Measurements from ENCODE around the gene CENPH. TPM values are rescaled to one million over a fixed set of nuclear protein-coding genes. Genes with fewer than 3 reads are reported as not detected.
"Not testable (repeated sequence)": the region's sequence is repeated elsewhere in the genome, so short reads cannot be mapped to it uniquely, and the experiment has no call there.

The CENPH gene
- 10 to 100 TPM; 10.3 to 20.3 (median 15.4) TPM for polyA plus RNA-seq (ENCODE audit: insufficient read length in 10 of 10)
- long read RNA-seq, donor 1, partial matches to known transcripts = 0 of 3 reads
- long read RNA-seq, donor 1, other reads (novel, unspliced or antisense) = 0 of 3 reads
- long read RNA-seq, donor 2, partial matches to known transcripts = 0 of 1 reads
- long read RNA-seq, donor 2, other reads (novel, unspliced or antisense) = 0 of 1 reads
- long read RNA-seq, donor 3 = 0 reads
- long read RNA-seq, donor 4, partial matches to known transcripts = 0 of 5 reads
- long read RNA-seq, donor 4, other reads (novel, unspliced or antisense) = 0 of 5 reads
- long read RNA-seq, donor 5, partial matches to known transcripts = 0 of 3 reads
- long read RNA-seq, donor 5, other reads (novel, unspliced or antisense) = 0 of 3 reads
- long read RNA-seq, donor 6, transcript CENPH-201 (9 exons, 1,389 nt) = major isoform, 6 of 6 reads
- long read RNA-seq, donor 6, partial matches to known transcripts = 0 of 6 reads
- long read RNA-seq, donor 6, other reads (novel, unspliced or antisense) = 0 of 6 reads
- long read RNA-seq, donor 7, partial matches to known transcripts = 0 of 2 reads
- long read RNA-seq, donor 7, other reads (novel, unspliced or antisense) = 0 of 2 reads
- long read RNA-seq, donor 8, partial matches to known transcripts = 0 of 1 reads
- long read RNA-seq, donor 8, other reads (novel, unspliced or antisense) = 0 of 1 reads
- long read RNA-seq, donor 9, partial matches to known transcripts = 0 of 1 reads
- long read RNA-seq, donor 9, other reads (novel, unspliced or antisense) = 0 of 1 reads

GRCh38 chr5:69189162-69190086, at the start of gene CENPH:
Gene CENPH (plus strand): TSS chr5:69189583. CDS start chr5:69189635, 52 bp downstream.
- DNase-seq = peak; percentile 93 to 97 (median 95)

- DNase-seq = not testable (repeated sequence)
Measured at GRCh38 chr5:69140239-69140638, 49.1 kb upstream of the CENPH start.

GRCh38 chr5:69140827-69141226, 48.6 kb upstream of the CENPH start:
- no peak for DNase-seq

GRCh38 chr5:69148576-69148975, 40.8 kb upstream of the CENPH start:
- DNase-seq = not testable (repeated sequence)

- DNase-seq = no peak
Measured at GRCh38 chr5:69148981-69149675, 40.3 kb upstream of the CENPH start.

GRCh38 chr5:69149676-69150010, 39.7 kb upstream of the CENPH start:
- DNase-seq = no peak

- no peak for DNase-seq
Measured at GRCh38 chr5:69152731-69153130, 36.7 kb upstream of the CENPH start.

GRCh38 chr5:69156456-69156855, 32.9 kb upstream of the CENPH start:
- no peak for DNase-seq

GRCh38 chr5:69158039-69158438, 31.3 kb upstream of the CENPH start:
- no peak for DNase-seq

GRCh38 chr5:69160651-69161050, 28.7 kb upstream of the CENPH start:
- no peak for DNase-seq

GRCh38 chr5:69166686-69167492, 22.5 kb upstream of the CENPH start, which contains the start of gene CCNB1:
Gene CCNB1 (plus strand): TSS chr5:69167150. CDS start chr5:69167263, 113 bp downstream.
- peak; percentile 97 to 99 (median 98) for DNase-seq

- DNase-seq = no peak
Measured at GRCh38 chr5:69167493-69167855, 21.9 kb upstream of the CENPH start.

GRCh38 chr5:69167929-69168328, 21.5 kb upstream of the CENPH start:
- DNase-seq = no peak

- DNase-seq = no peak
Measured at GRCh38 chr5:69170495-69170894, 18.9 kb upstream of the CENPH start.

- DNase-seq = no peak
Measured at GRCh38 chr5:69170969-69171368, 18.4 kb upstream of the CENPH start.

- not testable (repeated sequence) for DNase-seq
Measured at GRCh38 chr5:69181659-69182293, 7.6 kb upstream of the CENPH start.

GRCh38 chr5:69184621-69185020, 4.8 kb upstream of the CENPH start:
- DNase-seq = no peak

GRCh38 chr5:69187342-69187741, 2.0 kb upstream of the CENPH start:
- no peak for DNase-seq

GRCh38 chr5:69188811-69189161, 597 bp upstream of the CENPH start:
- no peak for DNase-seq

GRCh38 chr5:69202497-69202896, 13.1 kb downstream of the CENPH start:
- DNase-seq = no peak

Measured in muscle of back (tissue), 13 donors.